GM12878 (cell line): ENCODE measurements around the gene SLC15A4. TPM values are rescaled to one million over a fixed set of nuclear protein-coding genes. Genes with fewer than 3 reads are reported as not detected.

Experiments
- ATAC-seq: fragments of 200-7000 bp; cut with Tn5 transposase; 3 replicates; pipeline ENCODE4 v1.9.1; 2020; ENCODE audit warnings: mild to moderate bottlenecking, moderate library complexity
- BruUV-seq: library from RNA; stranded (reverse); fragments of 400-500 nt; replicated peaks from 2 replicates; lab custom pipeline; 2021; lab: Mats Ljungman, UMichigan
- CTCF ChIA-PET: fragments of 300-600 bp; sonication (Branson Sonifier 250); formaldehyde crosslinking; extraction: SDS; loops from one replicate; lab custom pipeline; 2021; ENCODE audit warnings: inconsistent platforms; lab: Yijun Ruan, JAX
- POLR2A ChIA-PET: fragments of 350-600 bp; formaldehyde crosslinking; extraction: SDS; loops from one replicate; lab custom pipeline; 2021; ENCODE audit warnings: inconsistent platforms; lab: Charles Lee
- RAD21 ChIA-PET: fragments of 300-600 bp; sonication (Branson Sonifier 250); formaldehyde crosslinking; loops from one replicate; lab custom pipeline; 2023; ENCODE audit warnings: antibody characterized with exemption; ENCODE audit not compliant: unreplicated experiment; lab: Charles Lee
- SMC1A ChIA-PET: fragments of 300-600 bp; sonication (Branson Sonifier 250); formaldehyde crosslinking; loops from one replicate; lab custom pipeline; 2023; ENCODE audit not compliant: unreplicated experiment, uncharacterized antibody; lab: Charles Lee
- DNase-seq: peaks from one replicate; pipeline ENCODE4 v3.0.0-alpha.2; 2011; ENCODE audit warnings: low read depth, low spot score
- FAIRE-seq: peaks from 3 replicates; lab custom pipeline; 2011; peaks lifted over from hg19 to GRCh38; lab: Jason Lieb, UNC
- H2AFZ ChIP-seq: 2 replicates; pipeline ENCODE4 v1.6.0; 2011; ENCODE audit warnings: low read depth, low read length, control low read depth; ENCODE audit not compliant: control insufficient read depth
- H3K27ac ChIP-seq: 2 replicates; pipeline ENCODE4 v1.5.1; 2011; ENCODE audit warnings: control low read depth; ENCODE audit not compliant: control insufficient read depth, insufficient read depth
- H3K27me3 ChIP-seq, 2 experiments: replicated peaks in 1 of 2; 2 replicates each; pipeline versions ENCODE4 v1.6.0 to v1.6.1; 2011; ENCODE audit warnings: low read length in 1 of 2; ENCODE audit not compliant: control insufficient read depth in 2 of 2, insufficient read depth in 2 of 2
- H3K36me3 ChIP-seq, 2 experiments: 2 replicates each; pipeline ENCODE4 v1.5.1; 2011; ENCODE audit warnings: low read length in 1 of 2; ENCODE audit not compliant: control insufficient read depth in 2 of 2, insufficient read depth in 2 of 2
- H3K4me1 ChIP-seq: 2 replicates; pipeline ENCODE4 v1.6.1; 2011; ENCODE audit warnings: mild to moderate bottlenecking, low read length, moderate library complexity, mixed read lengths; ENCODE audit not compliant: control insufficient read depth, insufficient read depth
- H3K4me2 ChIP-seq: 2 replicates; pipeline ENCODE4 v1.6.0; 2011; ENCODE audit warnings: control low read depth; ENCODE audit not compliant: control insufficient read depth, insufficient read depth
- H3K4me3 ChIP-seq: fragments of 200-600 bp; sonication (generic); 2 replicates; pipeline ENCODE4 v1.5.1; 2016
- H3K79me2 ChIP-seq: 2 replicates; pipeline ENCODE4 v1.6.0; 2011; ENCODE audit warnings: low read length; ENCODE audit not compliant: control insufficient read depth, insufficient read depth
- H3K9ac ChIP-seq: 2 replicates; pipeline ENCODE4 v1.8.0; 2011; ENCODE audit warnings: low read length, control low read depth, mixed read lengths; ENCODE audit not compliant: control insufficient read depth, insufficient read depth
- H3K9me3 ChIP-seq: replicated peaks from 3 replicates; pipeline ENCODE4 v1.5.1; 2011; ENCODE audit warnings: mild to moderate bottlenecking, low read length; ENCODE audit not compliant: control insufficient read depth, insufficient read depth
- H4K20me1 ChIP-seq: 2 replicates; pipeline ENCODE4 v1.6.0; 2011; ENCODE audit not compliant: control insufficient read depth, insufficient read depth
- MLLT1 ChIP-seq: fragments of 450-650 bp; IDR thresholded peaks from 2 replicates; pipeline ENCODE4 v1.6.1; 2016; ENCODE audit warnings: mild to moderate bottlenecking
- POLR2A ChIP-seq: IDR thresholded peaks from 2 replicates; pipeline ENCODE4 v1.6.1; 2011; ENCODE audit warnings: low read depth, mild to moderate bottlenecking, low read length
- USF1 ChIP-seq: IDR thresholded peaks from 2 replicates; pipeline ENCODE4 v1.6.1; 2011; ENCODE audit warnings: borderline replicate concordance, low read depth, mild to moderate bottlenecking, moderate library complexity, mixed read lengths, low read length; ENCODE audit not compliant: insufficient read depth; ENCODE audit errors: extremely low read length
- ZBTB33 ChIP-seq: fragments of 450-650 bp; IDR thresholded peaks from 2 replicates; pipeline ENCODE4 v1.6.1; 2017; ENCODE audit warnings: mild to moderate bottlenecking
- whole genome bisulfite sequencing: methylation state at CpG from one replicate; pipeline ENCODE4 v1.1.6; 2016; ENCODE audit warnings: low lambda C conversion rate; ENCODE audit not compliant: insufficient replicate concordance, insufficient coverage; ENCODE audit errors: missing lambda C conversion rate; 5-methylcytosine and 5-hydroxymethylcytosine counted together
- in situ Hi-C: fragments of 300-500 bp; cut with MboI; formaldehyde crosslinking; loops from 9 replicates; pipeline ENCODE4 v1.14.3; 2018; ENCODE audit warnings: mixed read lengths
- intact Hi-C: fragments of 100-400 bp; cut with micrococcal nuclease; formaldehyde crosslinking; loops from one replicate; pipeline ENCODE4 v1.14.2; 2022; ENCODE audit not compliant: unreplicated experiment
- polyA plus RNA-seq, 11 experiments: library from polyadenylated mRNA; depleted of rRNA in 4 of 11; unstranded in 6 of 11; stranded (reverse) in 5 of 11; fragments of >200 nt; fragmentation: Nextera tagmentation in 4 of 11; fragmentation: Illumina TruSeq in 1 of 11; extraction: Ambion mirVana in 4 of 11; extraction: Trizol in 1 of 11; gene quantifications; 1 replicate in 1 of 11; 2 replicates in 10 of 11; pipeline versions ENCODE4 v1.2.1 to v1.2.3, GENCODE V29; 2011 to 2016; ENCODE audit warnings: inconsistent platforms in 2 of 11, missing spikeins in 2 of 11, low read depth in 1 of 11
- total RNA-seq, 4 experiments: library from RNA; depleted of rRNA in 3 of 4; stranded (reverse); fragments of >200 nt in 3 of 4; fragmentation: Illumina TruSeq in 1 of 4; extraction: Trizol in 1 of 4; gene quantifications; 2 replicates each; pipeline versions ENCODE4 v1.2.1 to v1.2.3, GENCODE V29; 2013 to 2021

The SLC15A4 gene
- total and polyA plus RNA-seq, 10 of the 15 experiments (the other 5 are each of a cell fraction or from before 2014, with no cell fraction given) = 12.7 to 257 (median 36.6) TPM

GRCh38 chr12:128806573-128806972 lies 17.2 kb downstream of the SLC15A4 start:
- Histone ChIP-seq H3K27ac (no peak overlapping the region), H3K36me3 (peaks cover 24 to 52% of the 10 kb centered on the region in 2 experiments), H3K79me2 (peaks cover 90% of the 10 kb centered on the region), H3K27me3 (no peaks in the 10 kb centered on the region)
- over 99% methylated on average over 6 of the region's 9 CpGs for WGBS
- in situ Hi-C loops (no loop called here), intact Hi-C loops (no loop called here)
- CTCF ChIA-PET = interaction anchor here (0.8 to 1.4 kb wide), 5 partner anchors 8 to 28 kb away, joined by 3 to 4 read pairs (median 3); no protein-coding TSS in a partner anchor
- SMC1A ChIA-PET = interaction anchor here (0.9 to 2.8 kb wide), 8 partner anchors 9 to 50 kb away, joined by 3 to 16 read pairs (median 7); no protein-coding TSS in a partner anchor
- TF ChIP-seq MLLT1 (peak; percentile 37; the same call in 1 of the 2 replicates), USF1 (no peak), ZBTB33 (peak; percentile 71), POLR2A (peak; percentile 56)
- TF ChIP-seq, all 136 proteins: peak for 3
- H3K4me1 ChIP-seq = peaks cover 45% of the 10 kb centered on the region
- BruUV-seq = no TSS peak
- ChIA-PET POLR2A (interaction anchor here (0.9 to 12.9 kb wide), 3 partner anchors 11 to 16 kb away, joined by 5 to 253 read pairs (median 9); no protein-coding TSS in a partner anchor), RAD21 (interaction anchor here (1.1 to 2.7 kb wide), 4 partner anchors 10 to 24 kb away, joined by 3 to 12 read pairs (median 10); no protein-coding TSS in a partner anchor)
- H3K9ac ChIP-seq = no peak overlapping the region
- H2AFZ ChIP-seq = no peak overlapping the region
- no peak overlapping the region for H3K4me2 ChIP-seq
- H3K9me3 ChIP-seq = no peaks in the 10 kb centered on the region; the same call in 2 of the 3 replicates
- ATAC-seq = no peak
- peaks cover 3% of the 10 kb centered on the region; the same call in 1 of the 2 replicates for H4K20me1 ChIP-seq
- H3K4me3 ChIP-seq = no peak overlapping the region
- no peak for FAIRE-seq
- DNase-seq = no peak
